ENCODE data around the gene TGM2.

- TF ChIP-seq CTCF (IDR thresholded peaks at IDR 0.05): no peak
- TF ChIP-seq POLR2AphosphoS5 (IDR thresholded peaks at IDR 0.05; ENCODE audit: low read depth, low read length): no peak
- no peak for TF ChIP-seq TCF7L2 (IDR thresholded peaks at IDR 0.05; ENCODE audit: low read depth, low read length)
- no peak for TF ChIP-seq SIN3A (IDR thresholded peaks at IDR 0.05; ENCODE audit: borderline replicate concordance, insufficient read depth, low read depth, low read length)
These were observed 4.9 kb downstream of the TGM2 start for GRCh38 chr20:38159957-38160756.
